ENCODE results near the gene RBMS3.
"Not testable (repeated sequence)": the region's sequence is repeated elsewhere in the genome, so short reads cannot be mapped to it uniquely, and the experiment has no call there.

Gene RBMS3

GRCh38 chr3:29493109-29493508 is 212.2 kb downstream of the RBMS3 start:
- DNase-seq = no peak

GRCh38 chr3:29494305-29495036 is 213.6 kb downstream of the RBMS3 start:
- DNase-seq = no peak

- DNase-seq = no peak
Observed at GRCh38 chr3:29497282-29497681, 216.4 kb downstream of the RBMS3 start.

- DNase-seq = no peak
Observed at GRCh38 chr3:29502771-29503170, 221.9 kb downstream of the RBMS3 start.

- DNase-seq = no peak
Observed at GRCh38 chr3:29503314-29503713, 222.4 kb downstream of the RBMS3 start.

- no peak for DNase-seq
Observed at GRCh38 chr3:29503958-29504357, 223.1 kb downstream of the RBMS3 start.

- DNase-seq = no peak
Observed at GRCh38 chr3:29506502-29506901, 225.6 kb downstream of the RBMS3 start.

GRCh38 chr3:29511701-29512100 is 230.8 kb downstream of the RBMS3 start:
- no peak for DNase-seq

- no peak for DNase-seq
Observed at GRCh38 chr3:29512641-29513040, 231.8 kb downstream of the RBMS3 start.

- DNase-seq = no peak
Observed at GRCh38 chr3:29513236-29513635, 232.4 kb downstream of the RBMS3 start.

- DNase-seq = no peak
Observed at GRCh38 chr3:29514170-29514569, 233.3 kb downstream of the RBMS3 start.

- DNase-seq = no peak
Observed at GRCh38 chr3:29514912-29515311, 234.0 kb downstream of the RBMS3 start.

- DNase-seq = no peak
Observed at GRCh38 chr3:29515451-29515850, 234.6 kb downstream of the RBMS3 start.

- DNase-seq = no peak
Observed at GRCh38 chr3:29516164-29516563, 235.3 kb downstream of the RBMS3 start.

- DNase-seq = no peak
Observed at GRCh38 chr3:29520764-29521163, 239.9 kb downstream of the RBMS3 start.

- no peak for DNase-seq
Observed at GRCh38 chr3:29521293-29521692, 240.4 kb downstream of the RBMS3 start.

GRCh38 chr3:29521751-29522150 is 240.9 kb downstream of the RBMS3 start:
- DNase-seq = no peak

- not testable (repeated sequence) for DNase-seq
Observed at GRCh38 chr3:29524433-29524832, 243.6 kb downstream of the RBMS3 start.

GRCh38 chr3:29525254-29525881 is 244.5 kb downstream of the RBMS3 start:
- no peak for DNase-seq

- no peak for DNase-seq
Observed at GRCh38 chr3:29527246-29527645, 246.4 kb downstream of the RBMS3 start.

GRCh38 chr3:29531644-29532043 is 250.8 kb downstream of the RBMS3 start:
- DNase-seq = no peak

- no peak for DNase-seq
Observed at GRCh38 chr3:29532473-29532872, 251.6 kb downstream of the RBMS3 start.

GRCh38 chr3:29534006-29534405 is 253.1 kb downstream of the RBMS3 start:
- no peak for DNase-seq

- no peak for DNase-seq
Observed at GRCh38 chr3:29536016-29536758, 255.3 kb downstream of the RBMS3 start.
